Ishikawa (cell line): ENCODE results near the gene PDE6A.

Experiments
- CEBPB ChIP-seq: IDR thresholded peaks from 2 replicates; pipeline ENCODE4 v1.6.1; 2012
- CREB1 ChIP-seq: IDR thresholded peaks from 2 replicates; pipeline ENCODE4 v1.6.1; 2012; ENCODE audit warnings: low read depth
- EGR1 ChIP-seq: IDR thresholded peaks from 2 replicates; pipeline ENCODE4 v1.6.1; 2012
- EP300 ChIP-seq: IDR thresholded peaks from 2 replicates; pipeline ENCODE4 v1.6.1; 2012; ENCODE audit warnings: borderline replicate concordance
- FOXM1 ChIP-seq: IDR thresholded peaks from 2 replicates; pipeline ENCODE4 v1.6.1; 2012; ENCODE audit warnings: low read depth, borderline replicate concordance
- MAX ChIP-seq: IDR thresholded peaks from 2 replicates; pipeline ENCODE4 v1.6.1; 2012
- NFIC ChIP-seq: IDR thresholded peaks from 2 replicates; pipeline ENCODE4 v1.6.1; 2012
- RAD21 ChIP-seq: IDR thresholded peaks from 2 replicates; pipeline ENCODE4 v1.6.1; 2012; ENCODE audit warnings: low read depth
- TAF1 ChIP-seq: IDR thresholded peaks from 2 replicates; pipeline ENCODE4 v1.6.1; 2012; ENCODE audit warnings: low read depth, mild to moderate bottlenecking
- TCF12 ChIP-seq: IDR thresholded peaks from 2 replicates; pipeline ENCODE4 v1.6.1; 2012; ENCODE audit warnings: low read depth
- TEAD4 ChIP-seq: IDR thresholded peaks from 2 replicates; pipeline ENCODE4 v1.6.1; 2012
- YY1 ChIP-seq: IDR thresholded peaks from 2 replicates; pipeline ENCODE4 v1.6.1; 2012; ENCODE audit warnings: low read depth
- ZBTB7A ChIP-seq: IDR thresholded peaks from 2 replicates; pipeline ENCODE4 v1.6.1; 2012; ENCODE audit warnings: low read depth
- TF ChIP-seq, protein P1 (sequence below): IDR thresholded peaks from 2 replicates; pipeline ENCODE4 v1.6.1; 2012; ENCODE audit warnings: low read depth, mild to moderate bottlenecking

DNA sequence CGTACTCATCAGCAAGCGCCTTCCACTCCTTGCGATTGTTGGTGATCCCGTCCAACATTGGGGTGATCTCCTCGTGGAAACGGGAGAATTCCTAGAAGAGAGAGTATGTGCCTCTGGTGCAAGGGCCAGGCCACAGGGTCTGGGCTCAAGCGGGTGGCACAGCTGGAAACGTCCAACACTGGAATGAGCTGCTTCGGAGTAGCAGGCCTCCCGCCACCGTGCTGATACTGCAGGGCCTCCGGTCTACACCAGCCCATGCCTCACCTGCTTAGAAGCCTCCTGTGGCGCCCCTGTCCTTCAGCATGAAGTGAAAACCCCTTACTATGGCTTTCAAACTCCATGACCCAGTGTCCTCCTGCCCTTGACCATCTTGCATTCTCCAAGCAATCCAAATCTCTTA, 81.4 kb downstream of the PDE6A start:
- TF ChIP-seq TAF1 (no peak), TEAD4 (no peak), YY1 (no peak), CEBPB (no peak), EGR1 (no peak), NFIC (no peak), CREB1 (no peak), FOXM1 (no peak), MAX (no peak), EP300 (no peak), ZBTB7A (no peak), RAD21 (no peak), TCF12 (no peak)
- TF ChIP-seq, protein P1, sequence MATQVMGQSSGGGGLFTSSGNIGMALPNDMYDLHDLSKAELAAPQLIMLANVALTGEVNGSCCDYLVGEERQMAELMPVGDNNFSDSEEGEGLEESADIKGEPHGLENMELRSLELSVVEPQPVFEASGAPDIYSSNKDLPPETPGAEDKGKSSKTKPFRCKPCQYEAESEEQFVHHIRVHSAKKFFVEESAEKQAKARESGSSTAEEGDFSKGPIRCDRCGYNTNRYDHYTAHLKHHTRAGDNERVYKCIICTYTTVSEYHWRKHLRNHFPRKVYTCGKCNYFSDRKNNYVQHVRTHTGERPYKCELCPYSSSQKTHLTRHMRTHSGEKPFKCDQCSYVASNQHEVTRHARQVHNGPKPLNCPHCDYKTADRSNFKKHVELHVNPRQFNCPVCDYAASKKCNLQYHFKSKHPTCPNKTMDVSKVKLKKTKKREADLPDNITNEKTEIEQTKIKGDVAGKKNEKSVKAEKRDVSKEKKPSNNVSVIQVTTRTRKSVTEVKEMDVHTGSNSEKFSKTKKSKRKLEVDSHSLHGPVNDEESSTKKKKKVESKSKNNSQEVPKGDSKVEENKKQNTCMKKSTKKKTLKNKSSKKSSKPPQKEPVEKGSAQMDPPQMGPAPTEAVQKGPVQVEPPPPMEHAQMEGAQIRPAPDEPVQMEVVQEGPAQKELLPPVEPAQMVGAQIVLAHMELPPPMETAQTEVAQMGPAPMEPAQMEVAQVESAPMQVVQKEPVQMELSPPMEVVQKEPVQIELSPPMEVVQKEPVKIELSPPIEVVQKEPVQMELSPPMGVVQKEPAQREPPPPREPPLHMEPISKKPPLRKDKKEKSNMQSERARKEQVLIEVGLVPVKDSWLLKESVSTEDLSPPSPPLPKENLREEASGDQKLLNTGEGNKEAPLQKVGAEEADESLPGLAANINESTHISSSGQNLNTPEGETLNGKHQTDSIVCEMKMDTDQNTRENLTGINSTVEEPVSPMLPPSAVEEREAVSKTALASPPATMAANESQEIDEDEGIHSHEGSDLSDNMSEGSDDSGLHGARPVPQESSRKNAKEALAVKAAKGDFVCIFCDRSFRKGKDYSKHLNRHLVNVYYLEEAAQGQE = no peak
